Progenitor cell of endocrine pancreas (in vitro differentiated cells): ENCODE data around the gene TAOK2. TPM values are rescaled to one million over a fixed set of nuclear protein-coding genes. Genes with fewer than 3 reads are reported as not detected.

Experiments used
- DNase-seq: peaks from one replicate; pipeline ENCODE4 v3.0.0; 2021; ENCODE audit warnings: low spot score; ENCODE audit not compliant: unreplicated experiment
- H3K27ac Mint-ChIP-seq: 2 replicates; pipeline ENCODE4 v1.8.0; 2021; ENCODE audit warnings: mild to moderate bottlenecking, moderate library complexity, mixed read lengths
- H3K27me3 Mint-ChIP-seq: 2 replicates; pipeline ENCODE4 v1.8.0; 2021; ENCODE audit warnings: mixed read lengths
- H3K36me3 Mint-ChIP-seq: 2 replicates; pipeline ENCODE4 v1.8.0; 2022; ENCODE audit warnings: mixed read lengths; ENCODE audit not compliant: insufficient read depth
- H3K4me1 Mint-ChIP-seq: 2 replicates; pipeline ENCODE4 v1.8.0; 2021; ENCODE audit warnings: low read depth, mixed read lengths
- H3K4me3 Mint-ChIP-seq: 2 replicates; pipeline ENCODE4 v1.8.0; 2021; ENCODE audit warnings: low read depth, mild to moderate bottlenecking, moderate library complexity, mixed read lengths
- H3K9me3 Mint-ChIP-seq: 2 replicates; pipeline ENCODE4 v1.8.0; 2021; ENCODE audit warnings: low read depth, mixed read lengths
- total RNA-seq: library from RNA; stranded (reverse); gene quantifications from 2 replicates; pipeline ENCODE4 v1.2.1, GENCODE V29; 2021
- TF ChIP-seq, protein P1 (sequence below): fragments of 200-600 bp; sonication (generic); IDR thresholded peaks from one replicate; pipeline ENCODE4 v1.5.0; 2021; ENCODE audit warnings: antibody characterized with exemption, mild to moderate bottlenecking; ENCODE audit not compliant: unreplicated experiment

The TAOK2 gene
- total RNA-seq, 1 donor from 2014 or later: 54.0 TPM

DNA sequence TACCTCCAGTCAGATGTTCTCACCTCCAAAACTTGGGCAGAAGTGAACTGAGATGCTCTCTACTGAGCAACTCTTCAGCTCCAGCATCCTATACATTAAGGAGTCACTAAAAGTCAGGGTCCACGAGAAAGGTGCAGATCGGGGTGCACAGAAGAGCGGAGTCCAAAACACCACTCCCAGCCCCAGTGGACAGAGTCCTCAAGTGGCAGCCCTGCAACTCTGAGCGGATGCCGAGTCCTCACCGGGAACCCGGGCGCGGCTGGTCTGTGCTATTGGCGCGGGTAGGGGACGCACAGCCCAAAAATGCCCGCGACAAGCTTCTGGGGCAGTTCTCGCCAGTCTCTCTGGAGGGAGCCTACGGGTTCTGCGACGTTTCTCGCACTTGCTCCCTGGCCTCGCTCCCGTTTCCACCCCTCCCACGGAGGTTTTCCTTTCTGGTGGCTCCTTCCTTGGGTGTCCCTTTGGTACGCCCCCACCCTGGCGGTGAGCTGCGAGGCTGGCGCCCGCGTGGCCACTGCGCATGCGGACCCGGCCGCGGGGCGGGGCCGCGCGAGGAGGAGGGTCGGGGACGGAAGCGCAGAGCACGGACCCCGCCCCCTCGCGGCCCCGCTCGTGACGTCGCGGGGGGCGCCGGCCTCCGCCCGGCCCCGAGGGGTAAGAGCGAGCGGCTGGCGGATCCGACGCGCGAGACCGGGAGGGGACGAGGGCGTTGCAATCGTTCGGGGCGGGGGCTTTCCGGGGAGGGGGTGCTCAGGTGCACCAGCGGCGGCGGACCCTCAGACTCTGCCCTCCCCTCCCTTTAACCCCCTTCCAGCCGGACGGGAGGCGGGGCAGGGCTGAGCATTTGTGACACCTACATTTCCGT is 12.0 kb upstream of the TAOK2 start, which contains the start of gene TMEM219:
TMEM219 (plus strand) TSS at position 601 of the 865 bp plus-strand sequence. CDS start 1,065 bp downstream, outside the sequence.
- H3K36me3 Mint-ChIP-seq: peaks cover 8% of the 10 kb centered on the region
- H3K9me3 Mint-ChIP-seq: no peaks in the 10 kb centered on the region
- peak within 1 kb of the TSS; percentile 83 for H3K4me3 Mint-ChIP-seq
- peak; percentile 90 for DNase-seq
- TF ChIP-seq, protein P1, sequence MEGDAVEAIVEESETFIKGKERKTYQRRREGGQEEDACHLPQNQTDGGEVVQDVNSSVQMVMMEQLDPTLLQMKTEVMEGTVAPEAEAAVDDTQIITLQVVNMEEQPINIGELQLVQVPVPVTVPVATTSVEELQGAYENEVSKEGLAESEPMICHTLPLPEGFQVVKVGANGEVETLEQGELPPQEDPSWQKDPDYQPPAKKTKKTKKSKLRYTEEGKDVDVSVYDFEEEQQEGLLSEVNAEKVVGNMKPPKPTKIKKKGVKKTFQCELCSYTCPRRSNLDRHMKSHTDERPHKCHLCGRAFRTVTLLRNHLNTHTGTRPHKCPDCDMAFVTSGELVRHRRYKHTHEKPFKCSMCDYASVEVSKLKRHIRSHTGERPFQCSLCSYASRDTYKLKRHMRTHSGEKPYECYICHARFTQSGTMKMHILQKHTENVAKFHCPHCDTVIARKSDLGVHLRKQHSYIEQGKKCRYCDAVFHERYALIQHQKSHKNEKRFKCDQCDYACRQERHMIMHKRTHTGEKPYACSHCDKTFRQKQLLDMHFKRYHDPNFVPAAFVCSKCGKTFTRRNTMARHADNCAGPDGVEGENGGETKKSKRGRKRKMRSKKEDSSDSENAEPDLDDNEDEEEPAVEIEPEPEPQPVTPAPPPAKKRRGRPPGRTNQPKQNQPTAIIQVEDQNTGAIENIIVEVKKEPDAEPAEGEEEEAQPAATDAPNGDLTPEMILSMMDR: peak; percentile 48
- peak within 1 kb of the TSS; percentile 95 for H3K27ac Mint-ChIP-seq
- H3K4me1 Mint-ChIP-seq: peaks cover 10% of the 10 kb centered on the region
- no peaks in the 10 kb centered on the region for H3K27me3 Mint-ChIP-seq

DNA sequence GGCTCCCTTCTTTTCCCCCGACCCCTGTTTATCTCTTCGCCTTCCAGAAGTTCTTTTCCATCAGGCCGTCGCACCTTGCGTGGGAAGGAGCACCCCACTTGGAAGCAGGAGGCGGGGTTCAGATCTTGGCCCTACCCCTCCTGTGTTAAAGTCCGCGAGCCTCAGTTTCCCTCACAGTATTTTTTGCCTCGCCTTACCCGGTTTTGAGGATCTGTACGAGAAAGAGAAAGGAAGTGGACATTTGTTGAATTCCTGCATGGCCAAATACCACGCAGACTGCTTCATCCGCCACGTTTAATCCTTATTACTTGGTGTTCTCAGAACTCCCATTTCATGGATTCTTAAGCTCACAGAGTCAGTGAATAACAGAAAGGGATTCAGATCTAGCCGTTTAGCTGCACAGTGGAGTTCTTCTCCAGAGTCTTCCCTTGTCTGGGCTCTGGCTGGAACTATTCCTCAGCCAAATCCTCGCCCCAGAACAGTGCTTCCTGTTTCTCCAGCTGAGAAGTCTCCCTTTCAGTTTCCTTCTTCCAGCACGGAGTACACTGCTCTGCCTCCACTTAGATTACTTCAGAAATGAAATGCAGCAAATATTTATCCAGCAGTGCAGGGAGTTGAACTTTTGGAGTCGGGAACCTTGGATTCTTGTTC is 11.2 kb upstream of the TAOK2 start:
- no peak for DNase-seq
- peak overlapping the region; percentile 83 for H3K4me3 Mint-ChIP-seq
- H3K36me3 Mint-ChIP-seq: peaks cover 8% of the 10 kb centered on the region
- no peaks in the 10 kb centered on the region for H3K9me3 Mint-ChIP-seq
- peaks cover 10% of the 10 kb centered on the region for H3K4me1 Mint-ChIP-seq
- H3K27me3 Mint-ChIP-seq: no peaks in the 10 kb centered on the region
- peak overlapping the region; percentile 95 for H3K27ac Mint-ChIP-seq
- TF ChIP-seq, protein P1: no peak

DNA sequence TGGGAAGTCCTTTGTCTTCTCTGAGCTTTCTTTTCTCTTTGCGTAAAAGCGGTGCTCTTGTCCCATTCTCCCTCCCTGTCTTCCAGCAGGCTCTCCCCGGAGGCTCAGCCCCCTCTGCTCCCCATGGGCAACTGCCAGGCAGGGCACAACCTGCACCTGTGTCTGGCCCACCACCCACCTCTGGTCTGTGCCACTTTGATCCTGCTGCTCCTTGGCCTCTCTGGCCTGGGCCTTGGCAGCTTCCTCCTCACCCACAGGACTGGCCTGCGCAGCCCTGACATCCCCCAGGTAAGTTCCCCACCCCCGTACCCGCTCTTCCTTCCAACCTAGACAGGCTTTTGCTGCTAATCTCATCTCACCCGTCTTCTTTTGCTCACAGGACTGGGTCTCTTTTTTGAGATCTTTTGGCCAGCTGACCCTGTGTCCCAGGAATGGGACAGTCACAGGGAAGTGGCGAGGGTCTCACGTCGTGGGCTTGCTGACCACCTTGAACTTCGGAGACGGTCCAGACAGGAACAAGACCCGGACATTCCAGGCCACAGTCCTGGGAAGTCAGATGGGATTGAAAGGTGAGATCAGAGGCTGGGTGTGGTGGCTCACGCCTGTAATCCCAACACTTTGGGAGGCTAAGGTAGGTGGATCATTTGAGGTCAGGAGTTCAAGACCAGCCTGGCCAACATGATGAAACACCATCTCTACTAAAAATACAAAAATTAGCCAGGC is 10.5 kb upstream of the TAOK2 start:
- DNase-seq: no peak
- Mint-ChIP-seq H3K4me3 (peak overlapping the region; percentile 83), H3K27ac (peak overlapping the region; percentile 82), H3K9me3 (no peaks in the 10 kb centered on the region), H3K36me3 (peaks cover 10% of the 10 kb centered on the region), H3K27me3 (no peaks in the 10 kb centered on the region), H3K4me1 (peaks cover 10% of the 10 kb centered on the region)
- TF ChIP-seq, protein P1: no peak

DNA sequence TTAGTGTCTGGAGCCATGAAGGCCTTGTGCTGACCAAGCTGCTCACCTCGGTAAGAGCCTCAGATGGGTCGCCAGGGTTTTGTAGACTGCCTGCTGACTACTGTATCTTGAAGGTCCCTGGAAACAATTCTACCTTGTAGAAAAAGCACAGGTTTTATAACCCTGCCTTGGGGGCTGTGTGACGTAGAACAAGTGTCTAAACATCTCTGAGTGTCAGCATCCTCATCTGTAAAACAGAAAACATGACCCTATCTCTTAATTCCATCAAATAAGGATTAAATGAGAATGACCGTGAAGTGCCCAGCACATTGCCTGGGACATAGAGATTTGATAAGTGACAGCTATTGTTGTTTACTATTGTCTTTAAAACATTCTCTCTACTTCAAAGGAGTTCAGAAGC is 5.5 kb upstream of the TAOK2 start:
- Mint-ChIP-seq H3K36me3 (peaks cover 37% of the 10 kb centered on the region), H3K9me3 (peaks cover 6% of the 10 kb centered on the region), H3K4me3 (no peak overlapping the region), H3K4me1 (no peaks in the 10 kb centered on the region), H3K27me3 (no peaks in the 10 kb centered on the region), H3K27ac (no peak overlapping the region)
- TF ChIP-seq, protein P1: no peak
- no peak for DNase-seq

DNA sequence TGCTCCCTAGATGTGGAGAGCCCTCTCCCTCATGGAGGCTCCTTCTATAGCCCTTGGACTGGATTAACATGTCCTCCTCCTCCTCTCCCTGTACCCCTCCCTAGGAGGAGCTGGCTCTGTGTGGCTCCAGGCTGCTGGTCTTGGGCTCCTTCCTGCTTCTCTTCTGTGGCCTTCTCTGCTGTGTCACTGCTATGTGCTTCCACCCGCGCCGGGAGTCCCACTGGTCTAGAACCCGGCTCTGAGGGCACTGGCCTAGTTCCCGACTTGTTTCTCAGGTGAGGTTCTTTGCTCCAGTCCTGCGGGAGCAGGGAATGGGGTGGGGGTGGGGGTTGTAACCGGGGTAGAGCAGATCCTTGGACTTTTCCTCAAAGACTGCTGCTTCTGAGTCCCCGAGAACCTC is 2.4 kb upstream of the TAOK2 start:
- H3K27ac Mint-ChIP-seq: no peak overlapping the region
- peaks cover 31% of the 10 kb centered on the region for H3K36me3 Mint-ChIP-seq
- no peak overlapping the region for H3K4me3 Mint-ChIP-seq
- no peak for DNase-seq
- TF ChIP-seq, protein P1: no peak
- H3K9me3 Mint-ChIP-seq: peaks cover 6% of the 10 kb centered on the region
- H3K4me1 Mint-ChIP-seq: peaks cover 16% of the 10 kb centered on the region
- no peaks in the 10 kb centered on the region for H3K27me3 Mint-ChIP-seq
